T-helper 17 cell (primary cell): ENCODE data around the gene ZNF500. TPM values are rescaled to one million over a fixed set of nuclear protein-coding genes. Genes with fewer than 3 reads are reported as not detected.

Source experiments
- ATAC-seq: fragments of 150-1000 bp; cut with Tn5 transposase; 2 replicates; pipeline ENCODE4 v1.10.0; 2021; ENCODE audit warnings: mild to moderate bottlenecking, moderate library complexity
- DNase-seq, 3 donors: peaks; one replicate each; pipeline versions ENCODE4 v3.0.0 to v3.0.0-alpha.2; 2020 to 2021
- H3K9me3 ChIP-seq: one replicate; pipeline ENCODE4 v1.7.0; 2013; ENCODE audit warnings: low read length, mild to moderate bottlenecking; ENCODE audit not compliant: control insufficient read depth, poor library complexity, severe bottlenecking
- H3K27ac Mint-ChIP-seq: one replicate; pipeline ENCODE4 v1.8.0; 2022; ENCODE audit warnings: mild to moderate bottlenecking, moderate library complexity, mixed read lengths
- H3K27me3 Mint-ChIP-seq: one replicate; pipeline ENCODE4 v1.8.0; 2022; ENCODE audit warnings: mixed read lengths
- H3K36me3 Mint-ChIP-seq: one replicate; pipeline ENCODE4 v1.8.0; 2022; ENCODE audit warnings: low read depth, mixed read lengths
- H3K4me1 Mint-ChIP-seq: one replicate; pipeline ENCODE4 v1.8.0; 2022; ENCODE audit warnings: mild to moderate bottlenecking, mixed read lengths
- H3K4me3 Mint-ChIP-seq: one replicate; pipeline ENCODE4 v1.8.0; 2022; ENCODE audit warnings: mild to moderate bottlenecking, moderate library complexity, mixed read lengths
- total RNA-seq, 4 donors: library from RNA in 2 of 4; stranded (reverse) in 2 of 4; gene quantifications; one replicate each; pipeline ENCODE4 v1.2.3 and lab custom pipeline; 2022 to 2026

ZNF500 gene
- total RNA-seq, 2 donors from 2014 or later = 10.1 to 15.8 TPM

DNA sequence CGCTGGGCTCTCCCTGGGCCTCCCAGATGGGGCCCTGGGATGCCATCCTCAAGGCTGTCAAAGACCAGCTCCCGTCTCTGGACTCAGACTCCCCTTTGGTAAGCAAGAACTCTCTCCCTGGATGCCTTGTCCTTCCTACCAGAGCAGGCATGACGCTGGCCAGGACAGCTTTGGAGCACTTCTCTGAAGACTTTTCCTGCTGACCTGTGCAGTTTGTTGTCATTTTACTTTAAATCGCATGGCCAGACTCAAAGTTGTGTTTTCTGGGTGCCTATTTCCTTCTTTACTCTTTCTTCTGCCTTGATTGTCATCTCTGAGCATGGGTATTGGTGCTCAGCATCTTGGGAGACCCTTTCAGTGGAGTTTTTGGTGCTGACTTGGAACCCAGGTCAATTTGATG, 30.4 kb downstream of the ZNF500 start:
- H3K27ac Mint-ChIP-seq = no peak overlapping the region
- no peak for DNase-seq
- H3K4me1 Mint-ChIP-seq = peaks cover 16% of the 10 kb centered on the region
- no peaks in the 10 kb centered on the region for H3K9me3 ChIP-seq
- H3K36me3 Mint-ChIP-seq = no peaks in the 10 kb centered on the region
- no peaks in the 10 kb centered on the region for H3K27me3 Mint-ChIP-seq
- peak overlapping the region; percentile 70 for H3K4me3 Mint-ChIP-seq
- ATAC-seq = no peak

DNA sequence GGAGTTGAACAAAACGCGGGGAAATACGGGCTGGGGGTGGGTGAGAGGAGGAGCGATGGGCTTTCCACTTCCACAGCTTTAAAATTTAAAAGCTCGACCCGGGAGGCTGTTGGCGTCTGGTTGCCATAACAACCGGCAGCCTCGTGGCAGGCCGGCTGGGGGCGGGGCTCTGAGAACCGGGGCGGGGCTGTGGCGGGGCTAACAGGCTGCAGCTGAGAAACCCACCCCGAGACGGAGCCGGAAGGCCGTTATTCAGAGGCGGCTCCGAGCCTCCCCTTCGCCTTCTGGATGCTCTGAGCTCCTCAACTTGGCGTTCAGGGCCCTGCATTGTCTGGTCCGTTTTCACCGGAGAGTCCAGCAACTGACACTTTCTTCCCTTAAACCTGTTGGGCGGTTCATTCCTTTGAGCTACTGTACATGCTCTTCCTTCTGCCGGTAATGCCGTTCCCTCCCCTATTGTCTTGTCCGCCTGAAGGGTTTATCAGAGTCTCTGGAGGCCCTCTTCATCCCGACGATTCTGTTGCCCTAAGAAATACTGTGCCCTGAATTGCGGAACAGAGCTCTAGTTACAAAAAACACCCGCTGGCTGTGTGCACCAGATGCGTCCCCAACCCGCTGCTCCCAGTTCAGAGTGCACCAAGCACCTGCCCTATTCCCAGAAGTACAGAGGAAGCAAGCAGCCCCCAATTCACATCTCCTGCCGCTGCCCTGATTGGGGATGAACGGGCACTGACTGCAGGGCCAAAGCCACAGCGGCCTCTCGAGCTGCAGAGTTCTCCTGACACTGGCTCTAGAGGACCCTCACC, 32.0 kb downstream of the ZNF500 start:
- Mint-ChIP-seq H3K4me1 (peaks cover 19% of the 10 kb centered on the region), H3K27ac (peak overlapping the region; percentile 85), H3K36me3 (peaks cover 2% of the 10 kb centered on the region), H3K4me3 (peak overlapping the region; percentile 94), H3K27me3 (no peaks in the 10 kb centered on the region)
- DNase-seq = peak; percentile 88 to 94 (median 93)
- no peaks in the 10 kb centered on the region for H3K9me3 ChIP-seq
- peak; percentile 80 for ATAC-seq

DNA sequence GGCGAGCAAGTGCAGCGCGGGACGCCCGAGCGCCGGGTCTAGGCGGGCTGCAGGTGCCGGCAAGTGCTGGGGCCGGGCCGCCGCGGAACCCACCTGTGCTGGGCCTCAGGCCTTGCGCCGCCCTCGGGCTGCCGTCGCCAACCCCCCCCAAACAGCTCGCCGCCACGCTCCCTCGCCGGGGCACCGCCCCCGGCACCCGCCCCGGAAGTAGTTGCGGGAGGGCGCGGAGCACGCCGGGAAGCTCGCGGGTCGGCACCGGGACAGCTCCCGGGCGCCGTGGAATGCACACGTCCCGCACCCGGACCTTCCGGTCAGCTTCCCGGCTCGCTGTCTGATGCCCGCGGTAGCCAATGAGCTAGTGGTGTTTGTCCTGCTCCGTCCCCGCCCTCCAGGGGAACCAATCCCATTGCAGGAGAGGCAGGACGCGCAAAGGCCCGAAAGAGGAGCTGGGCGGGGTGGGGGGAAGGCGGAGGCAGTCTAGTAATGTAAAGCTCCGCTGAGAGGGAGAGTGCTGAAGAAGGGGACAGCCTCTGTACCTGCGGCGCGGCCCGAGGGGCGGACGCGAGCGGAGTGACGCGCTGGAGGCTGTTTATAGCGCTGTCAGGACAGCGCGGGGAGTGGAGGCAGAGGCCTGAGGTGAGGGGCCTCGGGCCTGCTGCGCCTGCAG, 32.8 kb downstream of the ZNF500 start, which contains the start of the genes ANKS3 and DNAAF8:
TSS of gene ANKS3 (minus strand) at position 209 of the 667 bp plus-strand sequence. CDS start 4,122 bp downstream, outside the sequence.
TSS of gene DNAAF8 (plus strand) at position 475 of the 667 bp plus-strand sequence. CDS start 1,978 bp downstream, outside the sequence.
- Mint-ChIP-seq H3K4me3 (peak within 1 kb of the TSS; percentile 94), H3K27ac (peak within 1 kb of the TSS; percentile 85), H3K36me3 (peaks cover 2% of the 10 kb centered on the region), H3K27me3 (no peaks in the 10 kb centered on the region), H3K4me1 (peaks cover 19% of the 10 kb centered on the region)
- ATAC-seq = peak; percentile 82
- no peaks in the 10 kb centered on the region for H3K9me3 ChIP-seq
- peak; percentile 66 to 80 (median 76) for DNase-seq

DNA sequence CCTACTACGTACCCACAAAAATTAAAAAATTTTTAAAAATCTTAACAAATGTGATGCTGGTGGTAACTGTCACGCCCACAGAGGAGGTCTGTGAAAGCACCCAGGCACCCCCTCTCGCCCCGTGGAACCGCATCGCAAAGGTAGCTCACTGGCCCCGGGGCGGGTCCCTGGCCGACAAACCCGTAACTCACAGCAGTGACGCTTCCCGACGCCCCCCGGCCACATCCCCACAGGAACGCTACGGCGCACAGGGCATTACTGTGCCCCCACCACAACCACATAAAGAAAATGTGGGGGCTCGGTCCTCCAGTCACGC, 33.3 kb downstream of the ZNF500 start:
- peak; percentile 12 for ATAC-seq

DNA sequence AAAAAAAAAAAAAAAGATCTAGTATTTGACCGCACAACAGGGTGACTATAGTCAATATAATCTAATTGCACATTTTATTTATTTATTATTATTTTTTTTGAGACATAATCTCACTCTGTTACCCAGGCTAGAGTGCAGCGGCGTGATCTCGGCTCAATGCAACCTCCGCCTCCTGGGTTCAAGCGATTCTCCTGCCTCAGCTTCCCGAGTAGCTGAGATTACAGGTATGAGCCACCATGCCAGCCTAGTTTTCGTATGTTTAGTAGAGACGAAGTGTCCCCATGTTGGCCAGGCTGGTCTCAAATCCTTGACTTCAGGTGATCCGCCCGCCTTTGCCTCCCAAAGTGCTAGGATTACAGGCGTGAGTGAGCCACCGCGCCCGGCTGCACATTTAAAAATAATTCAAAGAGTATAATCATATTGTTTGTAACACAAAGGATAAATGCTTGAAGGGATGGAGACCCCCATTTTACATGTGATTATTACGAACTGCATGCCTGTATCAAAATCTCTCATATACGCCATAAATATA, 33.7 kb downstream of the ZNF500 start:
- H3K27ac Mint-ChIP-seq = peak overlapping the region; percentile 85
- H3K27me3 Mint-ChIP-seq = no peaks in the 10 kb centered on the region
- peaks cover 21% of the 10 kb centered on the region for H3K4me1 Mint-ChIP-seq
- H3K9me3 ChIP-seq = no peaks in the 10 kb centered on the region
- H3K4me3 Mint-ChIP-seq = peak overlapping the region; percentile 94
- ATAC-seq (no peak), DNase-seq (no peak)
- H3K36me3 Mint-ChIP-seq = peaks cover 2% of the 10 kb centered on the region

More for the DNA sequence above, 33.3 kb downstream of the ZNF500 start:
- peak overlapping the region; percentile 94 for H3K4me3 Mint-ChIP-seq
- peaks cover 2% of the 10 kb centered on the region for H3K36me3 Mint-ChIP-seq
- peaks cover 21% of the 10 kb centered on the region for H3K4me1 Mint-ChIP-seq
- H3K27me3 Mint-ChIP-seq = no peaks in the 10 kb centered on the region
- DNase-seq = no peak
- no peaks in the 10 kb centered on the region for H3K9me3 ChIP-seq
- H3K27ac Mint-ChIP-seq = peak overlapping the region; percentile 85

DNA sequence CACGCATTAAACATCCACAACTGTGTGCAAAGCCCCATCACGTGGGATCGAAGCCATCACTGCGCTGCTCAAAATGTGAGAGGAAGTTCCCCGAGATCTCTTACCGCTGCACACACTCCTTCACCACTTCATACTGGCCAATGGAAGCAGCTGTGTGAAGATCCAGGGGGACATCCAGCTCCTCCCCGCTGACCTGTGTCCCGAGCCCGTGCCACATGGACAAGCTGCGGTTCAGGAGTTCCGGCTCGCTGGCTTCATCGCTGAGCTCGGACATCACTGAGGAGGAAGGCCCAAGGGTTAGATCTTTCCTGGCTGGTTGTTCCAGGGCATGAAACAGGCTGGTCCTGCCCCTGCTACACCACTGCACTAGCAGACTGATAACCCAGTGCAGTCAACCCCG, 37.1 kb downstream of the ZNF500 start:
- H3K36me3 Mint-ChIP-seq = peaks cover 2% of the 10 kb centered on the region
- ATAC-seq (no peak), DNase-seq (no peak)
- H3K9me3 ChIP-seq = no peaks in the 10 kb centered on the region
- peaks cover 16% of the 10 kb centered on the region for H3K4me1 Mint-ChIP-seq
- no peaks in the 10 kb centered on the region for H3K27me3 Mint-ChIP-seq
- H3K4me3 Mint-ChIP-seq = no peak overlapping the region
- no peak overlapping the region for H3K27ac Mint-ChIP-seq

DNA sequence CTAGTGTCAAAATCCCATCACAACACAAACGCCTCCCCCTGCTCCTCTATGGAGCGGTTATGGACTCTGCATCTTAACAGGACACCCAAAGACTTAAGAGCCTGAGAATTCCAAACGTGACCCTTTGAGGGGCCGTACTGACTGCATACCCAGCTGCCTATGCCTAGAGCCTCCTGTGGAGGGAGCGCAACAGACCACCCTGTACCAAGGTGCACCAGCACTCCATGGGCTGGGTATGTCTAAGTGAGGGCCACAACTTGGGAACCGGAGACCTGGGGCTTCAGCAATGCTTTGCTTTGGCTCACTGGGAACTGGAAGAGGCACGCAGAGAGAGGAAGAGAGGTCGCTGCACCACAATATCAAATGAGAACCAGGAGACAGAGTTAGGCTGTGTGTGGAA, 38.3 kb downstream of the ZNF500 start:
- H3K9me3 ChIP-seq = no peaks in the 10 kb centered on the region
- DNase-seq (no peak), ATAC-seq (no peak)
- H3K27ac Mint-ChIP-seq = peak overlapping the region; percentile 65
- no peak overlapping the region for H3K4me3 Mint-ChIP-seq
- H3K27me3 Mint-ChIP-seq = no peaks in the 10 kb centered on the region
- peaks cover 2% of the 10 kb centered on the region for H3K36me3 Mint-ChIP-seq
- peaks cover 13% of the 10 kb centered on the region for H3K4me1 Mint-ChIP-seq

DNA sequence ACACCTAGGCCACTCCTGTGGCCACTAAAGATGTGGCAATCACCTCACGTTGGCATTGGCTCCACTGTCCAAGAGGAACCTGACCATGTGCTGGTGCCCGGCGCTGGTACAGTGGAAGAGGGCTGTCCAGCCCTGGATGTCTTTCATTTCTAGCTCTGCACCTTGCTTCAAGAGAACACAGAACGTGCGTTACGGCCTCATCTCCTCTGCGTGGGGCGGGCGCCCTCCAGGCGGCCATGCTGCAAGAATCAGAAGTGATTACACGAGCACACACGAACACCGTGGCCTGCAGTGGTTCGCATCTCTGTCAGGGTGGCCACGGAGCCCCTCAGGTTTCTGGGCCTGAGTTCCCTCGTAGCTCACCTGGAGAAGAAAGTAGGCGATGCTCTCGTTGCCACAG, 40.3 kb downstream of the ZNF500 start:
- no peak overlapping the region for H3K27ac Mint-ChIP-seq
- peaks cover 6% of the 10 kb centered on the region for H3K4me1 Mint-ChIP-seq
- peaks cover 8% of the 10 kb centered on the region for H3K36me3 Mint-ChIP-seq
- no peaks in the 10 kb centered on the region for H3K27me3 Mint-ChIP-seq
- H3K9me3 ChIP-seq = no peaks in the 10 kb centered on the region
- ATAC-seq (no peak), DNase-seq (no peak)
- no peak overlapping the region for H3K4me3 Mint-ChIP-seq

DNA sequence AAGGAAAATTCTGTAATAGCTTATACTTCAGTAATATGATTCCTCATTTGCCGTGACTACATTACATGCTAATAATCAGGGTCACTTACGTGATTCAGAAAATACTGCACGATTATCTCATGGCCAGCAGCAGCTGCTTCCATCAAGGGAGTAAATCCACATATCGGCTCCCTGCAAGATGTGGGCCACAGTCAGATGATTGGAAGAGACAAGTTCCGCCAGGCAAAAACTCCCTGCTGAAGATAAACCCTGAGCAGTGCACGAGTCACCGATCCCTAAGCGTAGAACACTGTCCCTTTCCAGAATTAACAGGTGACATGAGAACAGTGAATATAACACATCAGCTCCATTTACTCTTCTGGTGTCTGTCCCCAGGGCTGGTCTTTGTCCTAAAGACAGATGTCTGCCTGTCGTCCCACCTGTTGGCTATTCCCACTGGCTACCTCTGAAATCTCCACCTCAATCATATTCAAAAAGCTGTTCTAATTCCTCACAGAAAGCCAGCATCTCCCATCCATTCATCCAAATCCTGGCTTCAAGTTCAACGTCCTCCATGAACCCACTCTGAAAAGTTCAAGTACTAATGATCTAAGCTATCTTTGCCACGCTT, 42.2 kb downstream of the ZNF500 start:
- Mint-ChIP-seq H3K36me3 (peaks cover 5% of the 10 kb centered on the region), H3K27ac (no peak overlapping the region), H3K4me1 (peaks cover 2% of the 10 kb centered on the region), H3K27me3 (no peaks in the 10 kb centered on the region), H3K4me3 (no peak overlapping the region)
- H3K9me3 ChIP-seq = no peaks in the 10 kb centered on the region
- DNase-seq (no peak), ATAC-seq (no peak)

DNA sequence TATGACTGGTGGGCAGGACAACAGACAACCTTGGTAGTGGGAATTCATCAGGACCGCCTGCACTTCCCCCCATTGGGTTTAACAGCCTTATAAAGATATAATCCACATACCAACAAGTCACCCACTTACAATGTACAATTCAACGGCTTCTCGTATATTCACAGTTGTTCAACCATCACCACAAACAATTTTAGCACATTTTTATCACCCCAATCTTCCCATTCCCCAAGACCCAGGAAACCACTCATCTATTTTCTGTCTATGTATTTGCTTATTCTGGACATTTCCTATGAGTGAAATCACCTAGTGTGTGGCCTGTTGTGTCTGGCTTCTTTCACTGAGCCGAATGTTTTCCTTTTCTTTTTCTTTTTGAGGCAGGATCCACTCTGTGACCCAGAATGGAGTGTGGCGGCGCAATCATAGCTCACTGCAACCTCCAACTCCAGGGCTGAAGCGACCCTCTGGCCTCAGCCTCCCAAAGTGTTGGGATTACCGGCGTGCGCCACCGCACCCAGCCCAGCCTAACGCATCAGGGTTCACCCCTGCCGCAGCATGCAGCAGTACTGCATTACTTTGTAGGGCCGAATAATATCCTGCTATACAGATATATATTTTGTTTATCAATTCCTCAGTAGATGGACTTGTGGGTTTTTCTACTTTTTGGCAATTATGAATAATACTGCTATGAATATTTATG, 43.7 kb downstream of the ZNF500 start:
- DNase-seq (no peak), ATAC-seq (no peak)
- H3K27ac Mint-ChIP-seq = no peak overlapping the region
- H3K9me3 ChIP-seq = no peaks in the 10 kb centered on the region
- H3K4me1 Mint-ChIP-seq = peaks cover 2% of the 10 kb centered on the region
- peaks cover 5% of the 10 kb centered on the region for H3K36me3 Mint-ChIP-seq
- H3K27me3 Mint-ChIP-seq = no peaks in the 10 kb centered on the region
- H3K4me3 Mint-ChIP-seq = no peak overlapping the region

DNA sequence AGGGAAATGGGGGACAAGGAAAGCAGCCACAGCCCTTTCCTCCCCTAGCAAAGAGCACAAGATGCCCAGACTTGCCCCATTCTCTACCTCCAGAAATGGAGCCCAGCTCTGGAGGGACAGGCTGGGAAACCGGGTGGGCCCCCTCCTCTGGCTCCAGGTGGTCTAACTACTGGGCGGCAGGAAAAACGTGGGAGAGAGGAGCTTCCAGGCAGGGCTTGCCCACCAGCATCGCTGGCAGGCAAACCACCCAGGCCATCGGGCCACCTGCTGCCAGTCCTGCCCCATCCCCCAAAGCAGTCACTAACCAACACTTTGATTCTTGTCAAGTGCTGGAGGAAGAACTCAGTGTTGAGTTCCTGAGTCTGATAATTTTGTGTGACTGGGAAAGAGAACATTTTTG, 48.5 kb downstream of the ZNF500 start:
- H3K27ac Mint-ChIP-seq = no peak overlapping the region
- no peaks in the 10 kb centered on the region for H3K27me3 Mint-ChIP-seq
- H3K4me3 Mint-ChIP-seq = no peak overlapping the region
- DNase-seq = no peak
- no peak for ATAC-seq
- H3K36me3 Mint-ChIP-seq = peaks cover 5% of the 10 kb centered on the region
- no peaks in the 10 kb centered on the region for H3K9me3 ChIP-seq
- H3K4me1 Mint-ChIP-seq = peaks cover 4% of the 10 kb centered on the region

DNA sequence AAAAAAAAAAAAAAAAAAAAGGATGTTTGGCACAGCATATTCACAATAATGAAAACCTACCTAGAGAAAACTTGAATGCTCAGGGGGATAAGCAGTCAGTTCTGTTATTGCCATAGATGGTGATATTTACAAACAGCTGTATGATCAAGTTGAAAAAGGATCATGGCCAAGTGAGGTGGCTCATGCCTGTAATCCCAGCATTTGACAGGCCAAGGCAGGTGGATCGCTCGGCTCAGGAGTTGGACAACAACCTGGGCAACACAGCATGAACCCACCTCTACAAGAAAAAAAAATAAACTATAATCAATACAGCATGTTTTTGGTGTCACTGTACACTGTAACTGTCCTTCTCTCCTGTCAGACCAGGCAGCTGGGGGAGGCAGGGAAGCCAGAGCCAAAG, 52.0 kb downstream of the ZNF500 start:
- Mint-ChIP-seq H3K36me3 (peaks cover 2% of the 10 kb centered on the region), H3K4me1 (peaks cover 4% of the 10 kb centered on the region), H3K4me3 (no peak overlapping the region), H3K27me3 (no peaks in the 10 kb centered on the region), H3K27ac (peak overlapping the region; percentile 85)
- H3K9me3 ChIP-seq = no peaks in the 10 kb centered on the region
- no peak for DNase-seq
- no peak for ATAC-seq
